ACC112 (cell line): ENCODE measurements around the gene ART1.

Experiments used
- H2AFZ ChIP-seq: fragments of 200-600 bp; sonication (generic); one replicate; pipeline ENCODE4 v1.6.0; 2017; ENCODE audit warnings: antibody characterized with exemption, low read length; ENCODE audit not compliant: unreplicated experiment
- H3K27ac ChIP-seq: fragments of 200-600 bp; sonication (generic); 2 replicates; pipeline ENCODE4 v1.5.1; 2014; ENCODE audit warnings: low read depth, mild to moderate bottlenecking, antibody characterized with exemption, low read length, moderate library complexity
- H3K27me3 ChIP-seq: fragments of 200-600 bp; sonication (generic); 2 replicates; pipeline ENCODE4 v1.6.1; 2014; ENCODE audit warnings: mild to moderate bottlenecking, antibody characterized with exemption, low read length, moderate library complexity, mixed read lengths; ENCODE audit not compliant: insufficient read depth
- H3K36me3 ChIP-seq: fragments of 200-600 bp; sonication (generic); 2 replicates; pipeline ENCODE4 v1.6.1; 2016; ENCODE audit warnings: mild to moderate bottlenecking, antibody characterized with exemption, low read length, moderate library complexity, mixed read lengths; ENCODE audit not compliant: insufficient read depth
- H3K4me1 ChIP-seq: fragments of 200-600 bp; sonication (generic); one replicate; pipeline ENCODE4 v1.6.1; 2016; ENCODE audit warnings: low read length, mixed read lengths; ENCODE audit not compliant: insufficient read depth, unreplicated experiment, control insufficient read depth
- H3K4me3 ChIP-seq: fragments of 200-600 bp; sonication (generic); 2 replicates; pipeline ENCODE4 v1.5.1; 2014; ENCODE audit warnings: mild to moderate bottlenecking, low read depth, low read length
- H3K79me2 ChIP-seq: fragments of 200-600 bp; sonication (generic); one replicate; pipeline ENCODE4 v1.6.0; 2016; ENCODE audit warnings: low read length; ENCODE audit not compliant: control insufficient read depth, unreplicated experiment, insufficient read depth

Gene ART1

DNA sequence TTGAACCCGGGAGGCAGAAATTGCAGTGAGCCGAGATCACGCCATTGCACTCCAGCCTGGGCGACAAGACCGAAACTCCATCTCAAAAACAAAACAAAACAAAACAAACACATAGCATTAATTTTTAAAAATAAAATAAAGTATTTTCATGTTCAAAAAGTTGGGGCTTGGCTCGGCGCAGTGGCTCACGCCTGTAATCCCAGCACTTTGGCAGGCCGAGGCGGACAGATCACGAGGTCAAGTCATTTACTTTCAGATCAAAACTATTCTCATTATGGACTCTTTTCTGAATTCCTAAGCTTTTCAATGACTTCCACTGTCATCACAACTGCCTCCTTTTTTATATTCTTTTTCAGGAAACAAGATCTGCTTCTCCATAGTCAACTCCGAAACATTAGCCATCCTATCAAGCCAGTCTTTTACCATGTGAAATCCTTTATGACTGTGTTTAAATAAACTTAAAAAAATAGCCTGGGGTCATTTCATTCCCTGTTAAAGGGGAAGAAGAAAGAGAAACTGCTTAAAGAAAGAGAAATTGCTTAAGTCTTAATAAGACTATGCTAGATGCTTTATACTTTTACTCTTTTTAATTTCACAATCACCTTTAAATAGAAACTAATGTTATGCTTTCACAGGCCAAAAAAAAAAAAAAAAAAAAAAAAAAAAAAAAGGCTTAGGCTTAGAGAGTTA, 39.3 kb downstream of the ART1 start:
- Histone ChIP-seq H3K27ac (no peak overlapping the region), H3K4me3 (no peak overlapping the region), H3K36me3 (peaks cover 56% of the 10 kb centered on the region), H3K79me2 (peaks cover 3% of the 10 kb centered on the region), H3K27me3 (no peaks in the 10 kb centered on the region), H2AFZ (no peak overlapping the region), H3K4me1 (no peaks in the 10 kb centered on the region)

DNA sequence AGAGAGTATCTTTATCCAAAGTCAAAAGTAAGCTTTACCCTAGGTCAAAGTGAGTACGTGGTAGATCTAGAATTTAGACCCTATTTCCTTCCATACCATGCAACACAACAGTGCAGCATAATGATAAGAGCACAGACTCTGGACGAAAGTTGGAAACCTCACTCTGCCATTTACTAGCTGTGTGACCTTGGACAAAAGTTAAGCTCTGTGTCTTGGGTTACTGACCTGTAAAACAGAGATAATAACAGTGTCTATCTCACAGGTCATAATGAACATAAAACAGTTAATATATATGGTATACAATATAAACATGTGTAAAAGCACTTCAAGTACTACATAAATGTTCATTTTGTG, 39.9 kb downstream of the ART1 start:
- no peaks in the 10 kb centered on the region for H3K4me1 ChIP-seq
- H3K4me3 ChIP-seq = no peak overlapping the region
- no peaks in the 10 kb centered on the region for H3K27me3 ChIP-seq
- H3K79me2 ChIP-seq = peaks cover 3% of the 10 kb centered on the region
- H3K36me3 ChIP-seq = peaks cover 51% of the 10 kb centered on the region
- no peak overlapping the region for H2AFZ ChIP-seq
- no peak overlapping the region for H3K27ac ChIP-seq

DNA sequence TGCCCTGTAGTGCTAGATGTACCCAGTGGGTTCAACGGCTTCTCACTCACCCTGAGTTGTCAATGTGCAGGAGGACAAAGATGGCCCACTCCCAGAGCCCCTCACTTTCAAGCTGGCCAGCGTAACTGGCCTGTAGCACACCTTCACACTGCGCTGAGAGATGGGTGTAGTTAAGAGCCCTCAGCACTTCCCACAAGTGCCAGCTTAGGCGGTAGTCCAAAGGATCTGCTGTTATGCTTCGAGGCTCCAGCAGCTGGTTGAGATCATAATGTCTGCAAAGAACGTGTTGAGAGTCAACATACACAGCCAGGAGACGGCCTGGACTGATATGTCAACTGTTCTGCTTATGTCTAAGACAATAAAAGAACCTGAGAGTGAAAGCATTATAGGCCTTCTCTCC, 41.0 kb downstream of the ART1 start:
- peaks cover 46% of the 10 kb centered on the region for H3K36me3 ChIP-seq
- no peak overlapping the region for H2AFZ ChIP-seq
- no peaks in the 10 kb centered on the region for H3K27me3 ChIP-seq
- H3K4me1 ChIP-seq = no peaks in the 10 kb centered on the region
- H3K79me2 ChIP-seq = peaks cover 3% of the 10 kb centered on the region
- H3K27ac ChIP-seq = no peak overlapping the region
- no peak overlapping the region for H3K4me3 ChIP-seq

DNA sequence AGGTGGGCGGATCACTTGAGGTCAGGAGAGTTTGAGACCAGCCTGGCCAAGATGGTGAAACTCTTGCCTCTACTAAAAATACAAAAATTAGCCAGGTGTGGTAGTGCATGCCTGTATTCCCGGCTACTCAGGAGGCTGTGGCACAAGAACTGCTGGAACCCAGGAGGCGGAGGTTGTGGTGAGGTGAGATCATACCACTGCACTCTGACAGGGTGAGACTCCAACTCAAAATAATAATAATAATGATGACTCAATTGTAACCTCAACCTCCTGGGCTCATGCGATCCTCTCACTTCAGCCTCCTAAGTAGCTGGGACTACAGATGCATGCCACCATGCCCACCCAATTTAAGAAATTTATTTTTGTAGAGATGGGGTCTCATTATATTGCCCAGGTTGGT, 41.8 kb downstream of the ART1 start:
- H3K4me1 ChIP-seq = no peaks in the 10 kb centered on the region
- H3K36me3 ChIP-seq = peaks cover 46% of the 10 kb centered on the region
- no peak overlapping the region for H3K27ac ChIP-seq
- H2AFZ ChIP-seq = no peak overlapping the region
- H3K79me2 ChIP-seq = peaks cover 3% of the 10 kb centered on the region
- no peak overlapping the region for H3K4me3 ChIP-seq
- H3K27me3 ChIP-seq = no peaks in the 10 kb centered on the region

DNA sequence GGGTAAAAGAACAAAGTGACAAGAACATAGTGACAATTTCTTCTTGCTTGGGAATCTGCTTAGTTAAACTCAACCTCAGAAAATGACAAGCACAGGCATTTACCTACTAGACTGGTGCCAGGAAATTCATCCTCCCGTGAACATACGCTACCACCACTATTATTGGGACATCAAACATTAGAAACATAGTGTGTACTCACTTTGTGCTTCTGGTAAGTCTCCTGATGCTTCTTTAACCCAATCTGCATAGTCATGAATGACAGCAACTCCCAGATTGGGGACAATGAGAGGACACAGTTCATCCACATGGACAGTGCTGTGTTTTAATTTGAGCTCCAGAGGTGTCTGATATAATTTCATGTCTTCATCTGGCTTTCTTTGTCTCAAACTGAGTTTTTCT, 55.5 kb downstream of the ART1 start:
- H3K27ac ChIP-seq = no peak overlapping the region
- no peaks in the 10 kb centered on the region for H3K4me1 ChIP-seq
- peaks cover 43% of the 10 kb centered on the region for H3K36me3 ChIP-seq
- H3K4me3 ChIP-seq = no peak overlapping the region
- H3K27me3 ChIP-seq = no peaks in the 10 kb centered on the region
- no peak overlapping the region for H2AFZ ChIP-seq
- no peaks in the 10 kb centered on the region for H3K79me2 ChIP-seq

DNA sequence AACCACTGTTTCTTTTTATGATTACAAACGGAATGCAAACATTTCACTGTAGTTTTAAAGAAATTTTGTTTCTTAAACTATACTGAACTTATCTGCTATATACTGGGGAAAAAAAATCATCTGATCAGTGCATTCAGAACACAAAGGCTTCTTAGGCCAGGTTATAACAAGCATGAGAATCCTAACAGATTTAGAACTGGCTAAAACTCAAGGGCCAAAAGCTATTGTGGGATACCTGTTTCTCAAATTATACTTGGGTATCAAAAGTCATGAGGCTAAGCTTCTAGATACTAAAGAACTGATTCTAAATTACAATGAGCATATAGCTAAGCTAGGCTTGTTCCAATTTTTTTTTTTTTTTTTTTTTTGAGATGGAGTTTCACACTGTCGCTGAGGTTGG, 56.0 kb downstream of the ART1 start:
- H2AFZ ChIP-seq = no peak overlapping the region
- H3K27me3 ChIP-seq = no peaks in the 10 kb centered on the region
- no peaks in the 10 kb centered on the region for H3K4me1 ChIP-seq
- H3K27ac ChIP-seq = no peak overlapping the region
- H3K4me3 ChIP-seq = no peak overlapping the region
- H3K79me2 ChIP-seq = no peaks in the 10 kb centered on the region
- H3K36me3 ChIP-seq = peaks cover 41% of the 10 kb centered on the region

DNA sequence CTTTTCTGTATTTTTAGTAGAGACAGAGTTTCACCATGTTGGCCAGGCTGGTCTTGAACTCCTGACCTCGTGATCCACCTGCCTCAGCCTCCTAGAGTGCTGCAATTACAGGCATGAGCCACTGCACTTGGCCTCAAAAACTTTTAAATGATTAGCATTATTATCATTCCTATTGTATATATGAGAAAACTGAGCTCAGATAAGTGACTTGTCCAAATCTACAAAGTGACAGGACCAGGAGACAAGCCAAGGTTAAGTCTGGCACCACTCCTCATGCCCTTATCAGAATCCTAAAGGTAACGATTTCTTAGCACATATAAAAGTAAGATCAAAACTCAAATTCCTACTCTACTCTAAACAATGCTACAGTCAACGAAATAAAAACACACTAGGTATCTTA, 58.5 kb downstream of the ART1 start:
- Histone ChIP-seq H3K36me3 (peaks cover 46% of the 10 kb centered on the region), H3K27ac (no peak overlapping the region), H3K27me3 (no peaks in the 10 kb centered on the region), H3K4me3 (no peak overlapping the region), H3K4me1 (no peaks in the 10 kb centered on the region), H3K79me2 (no peaks in the 10 kb centered on the region), H2AFZ (no peak overlapping the region)

DNA sequence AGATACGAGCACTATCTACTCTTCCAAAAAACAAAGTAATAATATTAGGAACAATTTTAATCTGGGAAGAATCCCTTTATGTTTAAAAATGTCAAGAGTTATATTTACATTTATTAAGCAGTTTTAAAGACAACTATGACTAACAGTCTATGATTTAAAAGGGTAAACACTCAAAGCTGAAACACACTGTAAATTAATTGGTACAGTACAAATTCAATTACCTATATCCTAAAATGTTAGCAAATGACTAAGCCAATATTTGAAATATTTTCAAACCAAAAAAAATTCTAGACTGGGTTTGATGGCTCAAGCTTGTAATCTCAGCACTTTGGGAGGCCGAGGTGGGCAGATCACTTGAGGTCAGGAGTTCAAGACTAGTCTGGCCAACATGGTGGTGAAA, 62.2 kb downstream of the ART1 start:
- H3K4me3 ChIP-seq = no peak overlapping the region
- peaks cover 8% of the 10 kb centered on the region for H3K4me1 ChIP-seq
- H3K27me3 ChIP-seq = no peaks in the 10 kb centered on the region
- peaks cover 60% of the 10 kb centered on the region for H3K36me3 ChIP-seq
- H2AFZ ChIP-seq = no peak overlapping the region
- no peaks in the 10 kb centered on the region for H3K79me2 ChIP-seq
- no peak overlapping the region for H3K27ac ChIP-seq

DNA sequence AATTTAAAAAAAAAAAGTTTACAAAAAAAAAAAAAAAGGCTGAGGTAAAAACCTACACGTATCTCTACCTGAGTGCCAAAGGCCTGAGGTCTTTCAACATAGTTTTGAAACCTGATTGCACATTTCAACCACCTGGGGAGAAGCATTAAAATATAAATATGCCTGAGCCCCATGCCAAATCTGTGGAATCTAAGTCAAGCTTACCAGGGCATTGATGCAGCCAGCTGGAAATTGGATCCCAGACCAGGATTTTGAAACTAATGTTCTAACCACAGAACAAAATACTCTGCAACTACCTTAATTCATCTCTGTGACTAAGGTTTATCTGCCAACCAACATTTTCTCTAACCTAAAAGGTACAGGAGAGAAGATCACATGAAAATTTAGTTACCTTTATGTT, 65.0 kb downstream of the ART1 start:
- Histone ChIP-seq H2AFZ (no peak overlapping the region), H3K36me3 (peaks cover 66% of the 10 kb centered on the region), H3K79me2 (no peaks in the 10 kb centered on the region), H3K4me3 (no peak overlapping the region), H3K27ac (peak overlapping the region; percentile 18; the same call in 1 of the 2 replicates), H3K4me1 (peaks cover 8% of the 10 kb centered on the region), H3K27me3 (no peaks in the 10 kb centered on the region)

DNA sequence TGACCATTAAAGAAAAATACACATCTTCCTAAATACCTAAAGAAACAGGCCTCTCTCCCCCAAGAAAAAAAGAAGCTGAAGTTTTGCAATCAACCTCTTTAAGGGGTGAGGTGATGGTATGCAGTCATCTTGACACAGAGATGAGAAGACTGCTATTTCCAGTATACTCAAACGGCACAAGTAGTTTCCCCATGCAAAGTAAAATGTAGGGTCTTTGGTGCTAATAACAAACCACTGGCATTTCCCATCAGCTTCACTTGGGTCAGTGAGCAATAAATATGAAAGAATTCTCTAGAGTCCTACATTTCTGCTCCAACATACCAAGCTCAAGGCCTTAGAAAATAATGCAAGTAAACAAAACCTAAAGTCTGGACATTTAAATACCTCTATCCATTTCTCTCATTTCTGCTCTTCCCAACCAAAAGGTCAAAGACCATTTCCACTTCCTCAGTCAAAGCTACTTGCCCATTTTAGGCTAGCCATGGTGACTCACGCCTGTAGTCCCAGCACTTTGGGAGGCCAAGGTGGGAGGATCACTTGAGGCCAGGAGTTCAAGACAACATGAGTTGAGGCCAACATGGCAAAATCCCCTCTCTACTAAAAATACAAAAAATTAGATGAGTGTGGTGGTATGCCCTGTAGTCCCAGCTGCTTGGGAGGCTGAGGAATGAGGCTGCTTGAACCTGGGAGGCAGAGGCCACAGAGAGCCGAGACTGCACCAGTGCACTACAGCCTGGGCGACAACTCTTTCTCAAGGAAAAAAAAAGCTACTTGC, 65.7 kb downstream of the ART1 start:
- no peak overlapping the region for H2AFZ ChIP-seq
- H3K27me3 ChIP-seq = no peaks in the 10 kb centered on the region
- H3K36me3 ChIP-seq = peaks cover 61% of the 10 kb centered on the region
- peak overlapping the region; percentile 18; the same call in 1 of the 2 replicates for H3K27ac ChIP-seq
- H3K79me2 ChIP-seq = no peaks in the 10 kb centered on the region
- no peak overlapping the region for H3K4me3 ChIP-seq
- peaks cover 8% of the 10 kb centered on the region for H3K4me1 ChIP-seq

DNA sequence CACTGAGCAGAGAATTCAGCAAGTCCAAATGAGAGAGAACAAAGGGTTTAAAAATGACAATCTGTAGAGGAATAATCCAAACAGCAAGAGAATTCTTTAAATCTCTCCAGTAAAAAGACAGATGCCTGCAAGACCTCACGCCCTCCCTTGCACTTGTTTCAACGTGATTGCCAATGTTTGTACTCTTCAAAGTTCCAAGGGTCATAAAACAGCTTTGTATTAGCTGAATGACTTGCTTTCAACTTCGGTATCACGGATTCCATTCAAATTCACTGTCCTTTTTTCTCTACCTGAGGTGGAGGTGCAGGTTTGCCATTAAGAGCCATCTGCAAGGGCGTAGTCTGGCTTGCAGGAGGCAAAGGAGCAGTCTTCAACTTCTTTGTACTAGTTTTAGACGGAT, 67.3 kb downstream of the ART1 start:
- Histone ChIP-seq H3K4me1 (peaks cover 8% of the 10 kb centered on the region), H3K27me3 (no peaks in the 10 kb centered on the region), H3K4me3 (no peak overlapping the region), H3K36me3 (peaks cover 55% of the 10 kb centered on the region), H3K79me2 (no peaks in the 10 kb centered on the region), H2AFZ (no peak overlapping the region), H3K27ac (no peak overlapping the region)
